Bronchial smooth muscle cell (primary cell): ENCODE results near the gene MMP11. TPM values are rescaled to one million over a fixed set of nuclear protein-coding genes. Genes with fewer than 3 reads are reported as not detected.

ENCODE experiments used
- total RNA-seq: library from RNA; depleted of rRNA; stranded (reverse); fragments of >200 nt; gene quantifications from 2 replicates; pipeline ENCODE4 v1.2.1, GENCODE V29; 2014

The MMP11 gene
- 5.0 and 12.5 TPM in 2 replicates for total RNA-seq

GRCh38 chr22:23772649-23773473 lies at the start of gene MMP11:
MMP11 (plus strand) TSS chr22:23772849; CDS start chr22:23772871, 22 bp downstream.

DNA sequence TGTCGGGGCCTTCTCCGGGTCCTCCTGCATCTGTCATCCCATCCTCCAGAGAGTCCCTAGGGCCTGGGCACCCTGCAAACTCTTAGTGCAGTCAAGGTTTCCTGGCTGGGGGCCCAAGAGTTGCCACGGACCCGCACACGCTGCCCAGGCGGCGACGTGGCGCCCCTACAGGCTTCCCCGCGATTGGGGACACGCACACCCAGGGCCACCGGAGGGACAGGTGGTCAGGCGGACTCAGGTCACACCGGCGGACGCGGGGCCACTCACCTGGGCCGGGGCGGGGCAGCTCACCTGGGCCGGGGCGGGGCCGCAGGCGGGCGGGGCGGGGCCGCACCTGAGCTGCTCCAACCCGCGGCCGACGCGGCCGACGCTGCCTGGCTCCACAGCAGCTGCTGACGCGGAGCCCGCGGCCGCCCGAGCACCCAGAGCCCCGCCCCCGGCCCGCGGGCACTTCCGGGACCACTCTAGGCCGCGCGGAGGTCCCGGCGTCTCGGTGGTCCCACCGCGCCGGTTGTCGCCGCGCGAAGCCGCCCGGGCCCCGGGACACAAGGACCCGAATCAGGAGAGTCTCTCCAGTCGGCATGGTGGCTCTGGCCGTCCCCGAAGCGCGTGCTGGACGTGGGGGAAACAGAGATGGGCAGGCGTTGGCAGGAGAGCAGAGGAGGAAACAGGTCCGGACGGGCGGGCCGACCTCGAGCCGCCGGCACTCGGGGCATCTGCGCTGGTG lies 21.8 kb upstream of the MMP11 start, which contains the start of gene ZNF70:
Gene ZNF70, minus strand, starts transcription at position 399 of the 727 bp plus-strand sequence. CDS start 5,972 bp downstream, outside the sequence.

DNA sequence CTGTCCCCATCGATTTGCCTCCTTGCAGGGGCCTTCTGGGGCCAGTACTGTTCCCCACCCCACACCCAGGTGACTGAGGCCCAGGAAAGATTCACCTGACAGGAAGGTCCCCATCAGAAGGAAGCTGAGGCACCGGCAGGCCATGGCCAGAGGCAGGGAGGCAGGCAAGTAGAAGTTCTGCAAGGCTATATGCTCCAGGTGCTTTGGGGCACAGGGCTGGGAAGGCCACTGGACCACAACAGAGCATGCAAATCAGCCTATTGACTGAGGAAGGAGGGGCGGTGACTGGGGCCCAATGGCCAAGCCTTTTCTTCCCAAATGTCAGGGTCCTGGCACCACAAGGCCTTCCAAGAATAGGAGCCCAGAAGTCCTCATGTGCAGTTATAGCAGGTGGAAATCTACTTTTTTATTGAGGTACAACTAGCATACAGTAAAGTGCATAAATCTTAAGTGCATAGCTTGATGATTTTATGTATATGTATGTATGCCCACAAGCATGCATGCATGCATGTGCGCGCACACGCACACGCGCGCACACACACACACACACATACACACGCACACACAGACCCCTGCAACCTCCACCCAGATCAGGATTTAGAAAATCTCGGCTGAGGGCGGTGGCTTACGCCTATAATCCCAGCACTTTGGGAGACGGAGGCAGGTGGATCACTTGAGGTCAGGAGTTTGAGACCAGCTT lies 18.3 kb upstream of the MMP11 start, which contains the start of gene VPREB3:
Gene VPREB3, minus strand, starts transcription at position 206 of the 700 bp plus-strand sequence. Its CDS starts 62 bp downstream, at position 144.

GRCh38 chr22:23762842-23763578 lies 9.6 kb upstream of the MMP11 start, which contains the start of gene C22orf15:
C22orf15 (plus strand) TSS chr22:23762990; CDS start chr22:23763307, 317 bp downstream.

DNA sequence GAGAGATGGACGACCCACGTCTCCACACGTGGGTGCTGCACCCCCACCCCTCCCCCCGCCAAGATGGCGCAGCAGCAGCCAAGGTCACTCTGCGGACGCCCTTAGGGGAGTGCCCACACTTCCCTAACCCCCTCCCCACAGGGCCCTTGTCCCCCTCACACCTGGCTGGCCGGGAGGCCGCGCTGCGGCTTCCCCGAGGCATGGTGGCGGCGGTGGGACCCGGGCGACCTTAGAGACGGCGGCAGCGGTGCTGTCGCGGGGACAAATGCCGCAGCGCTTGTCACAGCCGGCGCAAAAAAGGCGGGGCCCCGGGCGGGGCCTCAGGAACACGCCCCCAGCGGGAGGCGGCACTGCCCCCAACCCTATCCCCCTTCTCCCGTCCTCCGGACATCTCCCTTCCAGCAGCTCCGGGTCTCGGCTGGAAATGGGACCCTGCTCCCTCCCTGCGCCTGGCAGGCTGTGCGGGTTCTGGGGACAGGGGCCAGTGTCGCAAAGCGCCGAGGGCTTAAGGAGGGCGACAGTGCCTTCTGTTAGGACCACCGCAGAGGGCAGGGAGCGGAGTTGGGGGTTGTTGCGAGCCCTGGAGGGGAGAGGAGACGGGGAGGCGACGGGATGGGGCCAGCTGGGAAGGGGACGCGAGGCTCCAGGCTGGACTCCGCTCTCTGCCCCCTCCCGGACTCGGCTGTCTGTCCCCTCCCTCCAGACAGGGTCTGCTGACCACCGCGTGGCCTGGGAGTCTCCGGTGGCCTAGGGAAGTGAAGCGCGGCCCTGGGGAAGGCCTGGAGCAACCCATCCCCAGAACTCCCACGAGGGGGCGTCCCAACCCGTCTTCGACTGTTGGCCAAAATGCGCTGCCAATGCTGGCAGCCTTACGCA lies 4.7 kb upstream of the MMP11 start, which contains the start of gene CHCHD10:
Gene CHCHD10, minus strand, starts transcription at position 300 of the 876 bp plus-strand sequence. Its CDS starts 98 bp downstream, at position 202.

GRCh38 chr22:23786752-23787599 lies 14.3 kb downstream of the MMP11 start, which contains the start of gene SMARCB1:
SMARCB1 (plus strand) TSS chr22:23786966; CDS start chr22:23787170, 204 bp downstream.

Other genes with a start within 250 kb of the MMP11 start
- gene IGLL1, start 192.6 kb upstream of the MMP11 start, total RNA-seq, result not detected in 2 replicates
- gene DRICH1, start 140.5 kb upstream of the MMP11 start, total RNA-seq, result 0.17 TPM in 1 of 2 replicates, not detected in the other
- under 0.01 TPM in 1 of 2 replicates, not detected in the other for gene RGL4, start 81.8 kb upstream of the MMP11 start, total RNA-seq
- 1.6 and 2.0 TPM in 2 replicates for gene ZNF70, start 21.7 kb upstream of the MMP11 start, total RNA-seq
- not detected in 2 replicates for gene VPREB3, start 18.4 kb upstream of the MMP11 start, total RNA-seq
- 0.43 and 1.9 TPM in 2 replicates for gene C22orf15, start 9.9 kb upstream of the MMP11 start, total RNA-seq
- 1.0 and 2.2 TPM in 2 replicates for gene CHCHD10, start 4.9 kb upstream of the MMP11 start, total RNA-seq
- gene SMARCB1, start 14.1 kb downstream of the MMP11 start, total RNA-seq, result 12.5 and 17.7 TPM in 2 replicates
- gene DERL3, start 66.2 kb downstream of the MMP11 start, total RNA-seq, result 0.16 and 0.43 TPM in 2 replicates
- 9.6 and 10.3 TPM in 2 replicates for gene SLC2A11, start 85.0 kb downstream of the MMP11 start, total RNA-seq
- gene MIF, start 121.5 kb downstream of the MMP11 start, total RNA-seq, result 253 and 433 TPM in 2 replicates
- 1.4 and 3.2 TPM in 2 replicates for gene GSTT2B, start 188.3 kb downstream of the MMP11 start, total RNA-seq
- gene DDTL, start 194.0 kb downstream of the MMP11 start, total RNA-seq, result 2.7 and 4.1 TPM in 2 replicates
- gene DDT, start 201.6 kb downstream of the MMP11 start, total RNA-seq, result 115 and 116 TPM in 2 replicates
- 0.34 TPM in 1 of 2 replicates, not detected in the other for gene GSTT2, start 207.3 kb downstream of the MMP11 start, total RNA-seq
- gene GSTT4, start 232.6 kb downstream of the MMP11 start, total RNA-seq, result not detected in 2 replicates
- 32.6 and 37.8 TPM in 2 replicates for gene CABIN1, start 238.5 kb downstream of the MMP11 start, total RNA-seq